ENCODE data around the gene SRP14.

Gene SRP14

GRCh38 chr15:40069178-40070165 is 30.5 kb upstream of the SRP14 start:
- in situ Hi-C loops (cut with MboI; ENCODE audit: low sequenced_read_pairs): no loop called here

- in situ Hi-C loops (cut with MboI; ENCODE audit: low sequenced_read_pairs): no loop called here
Observed at GRCh38 chr15:40067921-40068624, 29.1 kb upstream of the SRP14 start.

- in situ Hi-C loops (cut with MboI; ENCODE audit: low sequenced_read_pairs): no loop called here
Observed at GRCh38 chr15:40066589-40066988, 27.6 kb upstream of the SRP14 start.

GRCh38 chr15:40065166-40065565 is 26.2 kb upstream of the SRP14 start:
- in situ Hi-C loops (cut with MboI; ENCODE audit: low sequenced_read_pairs): no loop called here

- in situ Hi-C loops (cut with MboI; ENCODE audit: low sequenced_read_pairs): no loop called here
Observed at GRCh38 chr15:40064231-40064894, 25.4 kb upstream of the SRP14 start.

GRCh38 chr15:40063563-40064011 is 24.6 kb upstream of the SRP14 start:
- in situ Hi-C loops (cut with MboI; ENCODE audit: low sequenced_read_pairs): no loop called here

- in situ Hi-C loops (cut with MboI; ENCODE audit: low sequenced_read_pairs): no loop called here
Observed at GRCh38 chr15:40062816-40063562, 24.0 kb upstream of the SRP14 start.

- in situ Hi-C loops (cut with MboI; ENCODE audit: low sequenced_read_pairs): no loop called here
Observed at GRCh38 chr15:40061212-40061901, 22.4 kb upstream of the SRP14 start.

GRCh38 chr15:40060236-40060961 is 21.4 kb upstream of the SRP14 start:
- in situ Hi-C loops (cut with MboI; ENCODE audit: low sequenced_read_pairs): no loop called here

GRCh38 chr15:40059821-40060220 is 20.8 kb upstream of the SRP14 start:
- in situ Hi-C loops (cut with MboI; ENCODE audit: low sequenced_read_pairs): no loop called here

GRCh38 chr15:40058476-40059140 is 19.6 kb upstream of the SRP14 start:
- in situ Hi-C loops (cut with MboI; ENCODE audit: low sequenced_read_pairs): no loop called here

GRCh38 chr15:40055576-40056293 is 16.8 kb upstream of the SRP14 start:
- in situ Hi-C loops (cut with MboI; ENCODE audit: low sequenced_read_pairs): no loop called here

GRCh38 chr15:40054855-40055575 is 16.0 kb upstream of the SRP14 start:
- in situ Hi-C loops (cut with MboI; ENCODE audit: low sequenced_read_pairs): no loop called here

- in situ Hi-C loops (cut with MboI; ENCODE audit: low sequenced_read_pairs): no loop called here
Observed at GRCh38 chr15:40054605-40054854, 15.5 kb upstream of the SRP14 start.

- in situ Hi-C loops (cut with MboI; ENCODE audit: low sequenced_read_pairs): no loop called here
Observed at GRCh38 chr15:40053831-40054604, 15.0 kb upstream of the SRP14 start.

GRCh38 chr15:40053079-40053830 is 14.3 kb upstream of the SRP14 start:
- in situ Hi-C loops (cut with MboI; ENCODE audit: low sequenced_read_pairs): no loop called here

Data from HL-60/S4 treated with phorbol 12-myristate 13-acetate at 8.2 ng/mL for 4 days and 3 days (cell line).